Osteoblast (primary cell): ENCODE measurements around the gene CACNA1S. TPM values are rescaled to one million over a fixed set of nuclear protein-coding genes. Genes with fewer than 3 reads are reported as not detected.

Experiments
- DNase-seq: peaks from one replicate; pipeline ENCODE4 v3.0.0; 2011; ENCODE audit warnings: low spot score, mixed read lengths; ENCODE audit not compliant: insufficient read length; ENCODE audit errors: missing footprints
- H2AFZ ChIP-seq: 2 replicates; pipeline ENCODE4 v1.6.0; 2011; ENCODE audit warnings: mild to moderate bottlenecking, low read length
- H3K27ac ChIP-seq: 2 replicates; pipeline ENCODE4 v1.5.1; 2011; ENCODE audit warnings: mild to moderate bottlenecking, low read depth, low read length, moderate library complexity
- H3K27me3 ChIP-seq: 2 replicates; pipeline ENCODE4 v1.6.0; 2012; ENCODE audit warnings: mild to moderate bottlenecking, control low read depth, inconsistent platforms, low read length, moderate library complexity; ENCODE audit not compliant: insufficient read depth
- H3K36me3 ChIP-seq: 2 replicates; pipeline ENCODE4 v1.5.1; 2011; ENCODE audit warnings: mild to moderate bottlenecking, low read length, control low read depth, moderate library complexity; ENCODE audit not compliant: insufficient read depth
- H3K4me1 ChIP-seq: 2 replicates; pipeline ENCODE4 v1.5.1; 2011; ENCODE audit warnings: mild to moderate bottlenecking, low read length, control low read depth, moderate library complexity; ENCODE audit not compliant: insufficient read depth
- H3K4me2 ChIP-seq: 2 replicates; pipeline ENCODE4 v1.6.0; 2011; ENCODE audit warnings: mild to moderate bottlenecking, low read length; ENCODE audit not compliant: insufficient read depth
- H3K4me3 ChIP-seq: fragments of 200-600 bp; sonication (generic); 3 replicates; pipeline ENCODE4 v1.5.1; 2012; ENCODE audit warnings: mild to moderate bottlenecking, low read length, inconsistent platforms; ENCODE audit not compliant: insufficient read depth
- H3K79me2 ChIP-seq: 2 replicates; pipeline ENCODE4 v1.6.0; 2012; ENCODE audit warnings: mild to moderate bottlenecking, low read length, control low read depth, inconsistent platforms; ENCODE audit not compliant: insufficient read depth
- H3K9me3 ChIP-seq: 2 replicates; pipeline ENCODE4 v1.5.1; 2011; ENCODE audit warnings: low read depth, low read length, control low read depth
- H4K20me1 ChIP-seq: 2 replicates; pipeline ENCODE4 v1.6.0; 2012; ENCODE audit warnings: mild to moderate bottlenecking, low read length, control low read depth; ENCODE audit not compliant: insufficient read depth
- CTCF ChIP-seq: IDR thresholded peaks from 2 replicates; pipeline ENCODE4 v1.5.1; 2011; ENCODE audit warnings: mild to moderate bottlenecking, low read depth, low read length, moderate library complexity; ENCODE audit errors: extremely low read depth
- total RNA-seq: library from RNA; depleted of rRNA; stranded (reverse); fragments of >200 nt; gene quantifications from 2 replicates; pipeline ENCODE4 v1.2.3, GENCODE V29; 2012

The CACNA1S gene
- total RNA-seq, 1 donor = not detected

DNA sequence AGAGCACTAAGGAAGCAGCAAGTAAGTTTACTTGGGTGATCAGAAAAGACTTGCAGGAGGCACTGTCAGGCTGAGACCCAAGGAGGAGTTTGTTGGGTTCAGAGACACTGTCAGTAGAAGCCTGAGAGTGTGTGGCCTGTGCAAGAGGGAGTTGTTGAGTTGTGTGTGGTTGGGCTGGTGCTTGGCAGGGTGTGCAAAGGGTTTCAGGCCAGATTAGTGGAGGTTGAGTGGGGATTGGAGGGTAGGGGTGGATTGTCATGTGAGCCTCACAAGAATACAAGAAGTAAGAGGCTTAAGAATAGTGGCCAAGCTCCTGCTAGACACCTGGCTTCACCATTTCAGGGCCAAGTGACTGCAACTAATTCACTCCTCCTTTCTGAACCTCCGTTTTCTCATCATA, 79.8 kb downstream of the CACNA1S start:
- no peak for DNase-seq
- H3K4me1 ChIP-seq = no peaks in the 10 kb centered on the region
- H3K4me3 ChIP-seq = no peak overlapping the region
- H3K4me2 ChIP-seq = no peak overlapping the region
- H3K27ac ChIP-seq = no peak overlapping the region
- H3K9me3 ChIP-seq = no peaks in the 10 kb centered on the region
- H4K20me1 ChIP-seq = no peaks in the 10 kb centered on the region
- no peaks in the 10 kb centered on the region for H3K36me3 ChIP-seq
- no peaks in the 10 kb centered on the region for H3K79me2 ChIP-seq
- TF ChIP-seq CTCF = no peak
- peaks cover 27% of the 10 kb centered on the region for H3K27me3 ChIP-seq
- H2AFZ ChIP-seq = no peak overlapping the region

DNA sequence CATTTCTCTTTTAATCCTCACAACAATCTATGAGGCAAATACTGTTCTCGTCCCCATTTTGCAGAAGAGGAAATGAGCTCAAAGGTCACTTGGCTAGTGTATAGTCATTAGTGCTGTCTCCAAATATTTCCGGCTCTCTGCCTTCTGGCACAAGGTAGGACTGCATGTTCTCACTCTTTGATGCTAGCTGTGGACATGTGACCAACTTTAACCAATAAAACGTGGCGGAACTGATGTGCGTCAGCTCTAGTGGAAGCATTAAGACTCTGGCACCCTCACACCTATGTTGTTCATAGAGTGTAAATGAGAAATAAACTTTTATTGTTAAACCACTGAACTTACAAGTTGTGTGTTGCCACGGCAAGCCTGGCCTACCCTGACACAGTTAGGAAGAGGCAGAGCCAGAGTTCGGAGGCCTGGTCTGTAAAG, 83.8 kb downstream of the CACNA1S start:
- DNase-seq = peak; percentile 25
- no peaks in the 10 kb centered on the region for H3K79me2 ChIP-seq
- H3K4me1 ChIP-seq = no peaks in the 10 kb centered on the region

GRCh38 chr1:201026836-201027235, 85.4 kb downstream of the CACNA1S start:
- H3K4me3 ChIP-seq = no peak overlapping the region
- H3K4me1 ChIP-seq = no peaks in the 10 kb centered on the region
- H4K20me1 ChIP-seq = no peaks in the 10 kb centered on the region
- no peak overlapping the region for H3K4me2 ChIP-seq
- no peak overlapping the region for H3K27ac ChIP-seq
- no peaks in the 10 kb centered on the region for H3K36me3 ChIP-seq
- no peak for TF ChIP-seq CTCF
- peaks cover 19% of the 10 kb centered on the region for H3K27me3 ChIP-seq
- H3K79me2 ChIP-seq = no peaks in the 10 kb centered on the region
- no peaks in the 10 kb centered on the region for H3K9me3 ChIP-seq
- no peak overlapping the region for H2AFZ ChIP-seq
- peak; percentile 74 for DNase-seq

More for the DNA sequence above, 83.8 kb downstream of the CACNA1S start:
- TF ChIP-seq CTCF = no peak
- no peak overlapping the region for H3K4me3 ChIP-seq
- H3K4me2 ChIP-seq = no peak overlapping the region
- H2AFZ ChIP-seq = no peak overlapping the region
- H3K27me3 ChIP-seq = peaks cover 16% of the 10 kb centered on the region
- no peaks in the 10 kb centered on the region for H3K9me3 ChIP-seq
- no peaks in the 10 kb centered on the region for H4K20me1 ChIP-seq
- H3K27ac ChIP-seq = no peak overlapping the region
- no peaks in the 10 kb centered on the region for H3K36me3 ChIP-seq

- TF ChIP-seq CTCF = no peak
- peaks cover 16% of the 10 kb centered on the region for H3K27me3 ChIP-seq
- H3K9me3 ChIP-seq = no peaks in the 10 kb centered on the region
- no peak overlapping the region for H2AFZ ChIP-seq
- no peaks in the 10 kb centered on the region for H3K36me3 ChIP-seq
- H3K79me2 ChIP-seq = no peaks in the 10 kb centered on the region
- no peak overlapping the region for H3K4me3 ChIP-seq
- no peak overlapping the region for H3K27ac ChIP-seq
- H3K4me2 ChIP-seq = no peak overlapping the region
- no peaks in the 10 kb centered on the region for H3K4me1 ChIP-seq
- no peaks in the 10 kb centered on the region for H4K20me1 ChIP-seq
- peak; percentile 78 for DNase-seq
These were observed 86.0 kb downstream of the CACNA1S start for GRCh38 chr1:201026234-201026633.
